HG03558 (cell line): ENCODE measurements around the gene METTL9.
"Not testable (repeated sequence)": the region's sequence is repeated elsewhere in the genome, so short reads cannot be mapped to it uniquely, and the experiment has no call there.

Experiments
- ATAC-seq: cut with Tn5 transposase; IDR thresholded peaks from one replicate; pipeline ENCODE4 v1.9.1; 2021; ENCODE audit warnings: moderate number of reproducible peaks; ENCODE audit not compliant: unreplicated experiment; ENCODE audit errors: extremely low read depth

METTL9 gene

DNA sequence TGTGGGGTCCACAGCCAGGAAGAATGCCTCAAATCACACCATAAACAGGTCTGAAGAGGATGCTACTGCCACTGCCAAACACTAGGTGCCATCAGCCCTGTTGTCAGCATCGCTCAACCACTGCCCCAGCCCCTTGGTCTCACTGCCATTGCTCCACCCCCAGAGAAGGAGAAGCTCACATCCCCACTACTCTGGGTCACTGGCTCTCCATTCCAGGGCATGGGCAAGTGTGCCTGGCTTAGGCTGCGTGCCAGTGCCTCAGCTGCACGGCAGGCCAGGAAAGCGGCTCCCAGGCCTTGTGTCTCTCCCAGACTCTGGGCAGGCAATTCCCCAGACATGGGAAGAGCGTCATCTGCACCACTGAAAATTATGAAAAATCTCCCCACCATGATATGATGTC, 54.2 kb downstream of the METTL9 start:
- ATAC-seq: no peak

DNA sequence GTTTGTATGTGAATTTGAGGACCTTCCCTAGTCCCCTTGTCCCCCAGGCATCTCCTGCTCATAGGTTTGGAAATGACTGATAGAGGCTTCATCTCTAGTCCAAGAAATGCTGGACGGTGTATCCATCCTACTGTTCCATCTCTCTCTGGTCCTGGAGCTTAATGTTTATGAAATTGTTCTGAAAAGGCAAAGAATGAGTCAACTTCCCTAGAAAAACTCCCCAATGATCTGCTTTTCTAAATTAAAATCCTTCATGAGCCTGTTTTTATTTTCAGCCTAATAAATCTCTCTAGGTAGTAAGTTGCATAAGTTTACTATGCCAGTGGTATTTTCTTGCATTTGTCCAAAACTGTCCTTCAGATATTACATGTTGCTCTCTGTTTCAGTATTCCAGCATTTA, 55.1 kb downstream of the METTL9 start:
- no peak for ATAC-seq

DNA sequence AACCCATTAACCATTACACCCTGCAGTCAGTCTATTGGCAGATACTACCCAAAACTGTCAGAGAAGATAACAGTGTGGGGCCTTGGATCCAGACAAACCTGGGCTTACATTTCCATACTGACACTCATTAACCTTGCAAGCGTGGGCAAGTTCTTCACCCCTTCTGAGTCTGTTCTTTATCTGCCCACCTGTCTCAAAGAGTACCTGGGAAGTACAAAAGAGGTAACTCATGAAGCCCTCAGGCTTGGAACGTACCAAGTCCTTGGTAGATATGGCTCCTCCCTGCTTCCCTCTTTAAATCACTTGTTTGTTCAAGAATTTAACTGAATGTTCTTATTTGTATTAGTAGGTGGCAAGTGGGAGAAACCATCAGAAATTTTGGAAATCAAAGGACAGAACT, 55.5 kb downstream of the METTL9 start:
- no peak for ATAC-seq

DNA sequence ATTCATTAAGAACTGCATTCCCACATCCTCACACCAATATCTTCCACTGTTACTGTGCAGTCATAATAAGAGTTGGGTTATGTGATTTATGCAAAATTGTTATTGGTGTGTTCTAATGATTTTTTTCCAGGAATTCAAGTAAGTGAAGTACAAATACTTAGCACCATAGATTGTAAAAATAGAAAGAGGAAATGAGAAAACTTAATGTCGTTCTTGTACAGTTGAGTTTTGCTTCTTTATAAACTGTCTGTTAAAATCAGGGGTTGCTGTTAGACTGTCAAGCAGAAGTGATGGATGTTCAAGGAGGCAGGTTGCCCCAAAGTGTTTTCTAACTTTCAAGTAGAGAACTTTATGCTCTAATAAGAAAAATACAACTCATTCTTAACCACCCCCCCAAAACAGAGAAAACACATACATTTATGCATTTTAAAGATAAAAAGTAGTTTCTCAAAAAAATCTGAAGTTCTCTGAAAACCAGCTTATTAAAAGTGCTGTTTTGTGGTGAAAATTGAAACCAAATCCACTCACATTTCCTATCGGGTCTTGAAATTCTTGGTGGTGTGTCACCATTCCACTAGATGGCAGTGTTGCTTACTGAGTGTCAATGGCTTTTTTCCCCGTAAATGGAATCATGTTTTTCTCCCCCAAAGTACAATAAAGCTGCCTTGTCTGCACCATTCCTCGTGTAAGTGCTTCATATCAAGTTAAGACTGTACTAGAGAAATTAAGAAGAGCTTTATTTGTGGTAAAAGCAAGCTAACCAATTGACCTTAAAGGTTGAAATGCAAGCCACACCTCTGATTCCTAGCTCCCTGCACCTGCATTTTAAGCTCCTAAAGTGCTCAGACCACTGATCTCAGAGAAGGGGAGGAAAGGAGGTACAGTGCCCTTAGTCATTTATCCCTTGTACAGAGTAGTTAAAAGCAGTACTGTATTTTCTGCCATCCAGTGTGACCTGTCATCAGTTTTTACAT, 57.7 kb downstream of the METTL9 start:
- no peak for ATAC-seq

DNA sequence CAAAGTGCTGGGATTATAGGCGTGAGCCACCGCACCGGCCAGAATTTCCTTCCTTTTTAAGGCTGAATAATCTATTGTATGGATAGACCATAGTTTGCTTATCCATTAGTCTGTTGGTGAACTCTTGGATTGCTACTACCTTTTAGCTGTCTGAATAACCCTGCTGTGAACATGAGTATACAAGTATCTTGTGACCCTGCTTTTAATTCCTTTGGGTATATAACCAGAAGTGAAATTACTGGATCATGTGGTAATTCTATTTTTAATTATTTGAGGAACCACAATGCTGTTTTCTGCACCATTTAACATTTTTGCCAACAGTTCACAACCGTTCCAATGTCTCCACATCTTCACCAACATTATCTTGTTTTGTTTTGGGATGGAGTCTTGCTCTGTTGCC, 59.7 kb downstream of the METTL9 start:
- no peak for ATAC-seq

DNA sequence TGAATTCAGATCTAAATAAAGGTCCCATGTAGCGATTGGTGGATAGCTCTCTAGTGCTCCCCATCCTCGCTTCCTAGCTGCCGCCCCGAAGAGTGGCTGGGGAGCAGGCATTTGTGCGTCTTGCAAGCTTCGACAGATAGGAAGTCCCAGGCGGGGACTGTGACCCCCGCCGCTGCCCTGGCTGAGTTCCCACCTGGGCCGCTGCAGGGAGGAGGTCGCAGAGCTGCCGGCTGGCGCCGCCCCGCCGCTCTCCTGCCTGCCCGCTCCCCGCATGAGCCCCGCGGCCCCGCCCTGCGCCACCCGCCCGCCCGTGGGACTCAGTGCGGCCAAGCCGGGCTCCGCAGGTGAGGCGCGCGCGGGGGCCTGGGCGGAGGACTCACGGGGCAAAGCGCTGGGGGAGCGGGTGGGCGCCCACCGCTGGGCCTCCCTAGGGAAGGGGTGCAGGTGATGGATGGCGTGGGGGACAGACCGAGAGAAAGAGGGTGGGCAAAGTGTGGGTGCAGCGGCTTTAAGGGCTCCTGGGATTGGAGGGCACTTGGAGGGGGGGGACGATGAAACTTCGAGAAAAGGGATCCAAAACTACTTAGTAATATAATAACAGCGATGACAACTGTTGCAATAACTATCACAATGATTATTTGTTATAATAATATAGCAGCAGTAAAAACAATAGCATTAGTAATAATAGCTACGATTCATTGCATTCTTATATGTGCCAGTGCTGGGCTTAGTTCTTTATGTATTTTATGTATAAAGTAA, 64.7 kb downstream of the METTL9 start, which contains the start of gene OTOA:
Gene OTOA (plus strand): TSS at position 80 of the 759 bp plus-strand sequence. CDS start 14,547 bp downstream, outside the sequence.
- ATAC-seq: no peak

DNA sequence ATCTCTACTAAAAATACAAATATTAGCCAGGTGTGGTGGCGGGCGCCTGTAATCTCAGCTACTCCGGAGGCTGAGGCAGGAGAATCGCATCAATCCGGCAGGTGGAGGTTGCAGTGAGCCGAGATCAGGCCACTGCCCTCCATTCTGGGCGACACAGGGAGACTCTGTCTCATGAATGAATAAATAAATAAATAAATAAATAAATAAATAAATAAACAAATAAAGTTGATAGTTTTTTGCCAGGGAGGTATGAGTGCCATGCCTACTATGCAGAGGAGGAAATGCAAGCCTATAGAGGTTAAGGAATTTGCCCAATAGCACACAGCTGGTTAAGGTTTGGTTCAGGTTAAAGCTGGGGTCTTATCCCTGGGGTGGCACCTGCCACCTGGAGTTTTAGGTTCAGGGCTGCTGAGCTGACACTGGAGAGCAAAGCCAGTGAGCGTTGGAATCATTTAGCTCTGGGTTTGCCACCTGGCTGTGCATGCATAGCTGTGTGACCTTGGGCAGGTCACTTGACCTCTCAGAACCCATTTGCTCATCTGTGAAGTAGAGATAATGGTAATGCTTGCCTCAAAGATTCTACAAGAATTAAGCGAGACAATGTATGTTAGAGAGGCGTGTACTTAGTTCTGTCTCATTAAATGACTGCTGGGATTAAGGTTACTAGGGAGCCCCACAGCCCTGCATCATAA, 65.6 kb downstream of the METTL9 start:
- no peak for ATAC-seq

DNA sequence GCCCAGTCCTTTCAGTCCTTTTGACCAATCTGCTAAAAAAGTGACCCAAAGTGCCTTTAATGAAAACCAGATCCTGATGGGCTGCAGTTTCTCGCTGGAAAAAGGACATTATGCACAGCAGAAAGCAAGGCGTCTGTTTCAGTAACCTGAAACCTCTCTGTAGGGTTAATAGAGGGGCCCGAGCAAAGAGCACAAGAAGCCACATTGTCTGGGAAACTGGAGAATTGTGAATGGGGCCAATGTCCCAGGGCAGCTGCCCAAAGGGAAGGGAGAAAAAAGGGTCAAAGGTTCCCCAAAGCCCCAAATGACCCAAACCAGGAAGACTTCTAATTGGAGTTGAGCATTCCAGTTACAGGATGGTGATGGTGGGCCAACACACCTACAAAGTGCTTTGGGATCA, 67.4 kb downstream of the METTL9 start:
- ATAC-seq: no peak

DNA sequence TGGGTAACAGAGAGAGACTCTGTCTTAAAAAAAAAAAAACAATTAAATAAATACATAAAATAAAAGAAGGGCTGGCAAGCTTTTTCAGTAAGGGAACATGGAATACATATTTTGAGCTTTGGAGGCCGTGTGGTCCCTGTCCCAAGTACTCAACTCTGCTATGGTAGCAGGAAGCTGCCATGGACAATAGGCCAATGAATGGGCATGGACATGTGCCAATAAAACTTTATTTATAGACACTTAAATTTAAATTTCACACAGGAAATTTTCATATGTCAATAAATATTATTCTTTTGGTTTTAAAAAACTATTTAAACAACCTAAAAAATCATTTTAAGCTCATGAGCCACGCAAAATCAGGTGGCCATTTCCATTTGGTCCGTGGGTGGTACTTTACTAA, 68.2 kb downstream of the METTL9 start:
- no peak for ATAC-seq

DNA sequence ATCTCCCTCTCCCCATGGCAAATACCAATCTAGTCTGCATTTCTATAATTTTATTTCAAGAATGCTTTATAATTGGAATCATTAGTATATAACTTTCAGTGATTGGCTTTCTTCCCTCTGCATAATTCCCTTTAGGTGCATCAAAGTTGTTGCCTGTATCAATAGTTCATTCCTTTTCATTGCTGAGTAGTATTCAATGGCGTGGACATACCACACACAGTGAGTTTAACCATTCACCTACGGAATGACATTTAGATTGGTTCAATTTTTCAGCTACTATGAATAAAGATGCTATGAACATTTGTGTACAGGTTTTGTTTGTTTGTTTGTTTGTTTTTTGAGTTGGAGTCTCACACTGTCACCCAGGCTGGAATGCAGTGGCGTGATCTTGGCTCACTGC, 74.1 kb downstream of the METTL9 start:
- ATAC-seq: no peak

DNA sequence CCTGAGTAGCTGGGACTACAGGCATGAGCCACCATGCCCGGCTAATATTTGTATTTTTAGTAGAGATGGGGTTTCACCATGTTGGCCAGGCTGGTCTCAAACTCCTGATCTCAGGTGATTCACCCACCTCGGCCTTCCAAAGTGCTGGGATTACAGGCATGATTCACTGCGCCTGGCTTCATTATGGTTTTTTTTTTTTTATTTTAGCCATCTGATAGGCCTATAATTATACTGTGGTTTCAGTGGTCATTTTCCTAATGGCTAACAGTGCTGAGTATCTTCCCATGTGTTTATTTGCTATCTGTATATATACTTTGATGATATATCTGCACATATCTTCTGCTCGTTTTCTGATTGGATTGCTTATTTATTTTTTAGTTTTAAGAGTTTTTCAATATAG, 75.1 kb downstream of the METTL9 start:
- ATAC-seq: not testable (repeated sequence)

DNA sequence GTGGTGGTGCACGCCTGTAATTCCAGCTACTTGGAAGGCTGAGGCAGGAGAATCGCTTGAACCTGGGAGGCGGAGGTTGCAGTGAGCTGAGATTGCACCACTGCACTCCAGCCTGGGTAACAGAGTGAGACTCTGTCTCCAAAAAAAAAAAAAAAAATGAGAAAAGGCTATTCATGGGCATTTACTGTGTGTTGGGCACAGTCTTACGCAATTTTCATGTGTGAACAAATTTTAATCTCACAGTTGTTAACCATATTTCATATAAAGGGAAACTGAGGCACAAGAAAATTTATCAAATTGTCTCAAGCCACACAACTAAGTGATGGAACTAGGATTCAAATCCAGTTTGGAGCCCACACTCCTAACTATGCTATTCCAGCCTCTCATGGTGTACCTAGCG, 81.3 kb downstream of the METTL9 start:
- ATAC-seq: not testable (repeated sequence)

DNA sequence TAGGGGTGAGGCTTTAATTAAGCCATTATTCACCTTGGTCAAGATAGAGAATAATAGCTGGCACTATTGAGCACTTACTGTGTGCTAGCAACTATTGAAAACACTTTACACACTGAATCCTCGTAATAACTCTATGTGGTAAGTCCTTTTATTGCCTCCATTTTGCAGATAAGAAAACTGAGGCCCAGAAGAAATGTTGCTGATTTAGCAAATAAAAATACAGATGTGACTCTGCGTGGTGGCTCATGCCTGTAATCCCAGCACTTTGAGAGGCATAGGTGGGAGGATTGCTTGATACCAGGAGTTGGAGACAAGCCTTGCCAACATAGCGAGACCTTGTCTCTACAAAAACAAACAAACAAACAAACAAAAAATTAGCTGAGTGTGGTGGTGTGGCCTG, 83.8 kb downstream of the METTL9 start:
- no peak for ATAC-seq

DNA sequence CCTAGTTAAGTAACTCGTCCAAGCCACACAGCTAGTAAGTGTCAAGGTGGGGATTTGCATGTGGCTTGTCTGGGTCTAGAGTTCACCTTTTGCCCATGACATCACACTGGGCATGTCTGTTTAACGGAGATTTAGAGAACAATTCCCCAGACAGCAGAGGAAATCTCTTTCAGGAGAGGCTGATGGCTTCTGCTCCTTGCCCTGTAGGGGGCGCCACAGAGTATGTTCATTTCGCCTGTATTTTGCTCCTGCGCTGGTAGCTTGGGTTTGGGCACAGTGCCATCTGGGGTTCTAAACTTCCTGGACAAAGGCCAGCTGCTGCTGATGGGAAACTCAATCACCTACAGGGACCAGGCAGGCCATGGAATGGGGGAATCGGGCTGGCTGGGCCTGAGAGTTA, 84.8 kb downstream of the METTL9 start:
- no peak for ATAC-seq

DNA sequence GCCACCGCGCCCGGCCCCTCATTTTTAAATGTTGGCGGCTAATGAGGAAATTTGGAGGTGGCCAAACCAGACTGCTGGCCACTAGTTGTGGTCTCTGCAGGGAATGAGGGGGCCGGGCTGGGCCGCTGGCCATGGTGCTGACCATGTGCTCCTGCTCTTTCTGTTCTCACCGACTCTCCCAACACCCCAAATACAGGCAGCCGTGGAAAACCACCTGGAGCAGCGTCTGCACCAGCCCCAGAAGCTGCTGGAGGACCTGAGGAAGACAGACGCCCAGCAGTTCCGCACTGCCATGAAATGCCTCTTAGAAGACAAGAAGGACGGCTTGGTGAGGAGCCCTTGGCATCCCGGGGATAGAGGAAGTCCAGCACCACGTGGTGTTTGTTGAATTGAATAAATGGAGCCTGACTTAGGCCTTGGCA, 85.7 kb downstream of the METTL9 start:
- ATAC-seq: no peak

DNA sequence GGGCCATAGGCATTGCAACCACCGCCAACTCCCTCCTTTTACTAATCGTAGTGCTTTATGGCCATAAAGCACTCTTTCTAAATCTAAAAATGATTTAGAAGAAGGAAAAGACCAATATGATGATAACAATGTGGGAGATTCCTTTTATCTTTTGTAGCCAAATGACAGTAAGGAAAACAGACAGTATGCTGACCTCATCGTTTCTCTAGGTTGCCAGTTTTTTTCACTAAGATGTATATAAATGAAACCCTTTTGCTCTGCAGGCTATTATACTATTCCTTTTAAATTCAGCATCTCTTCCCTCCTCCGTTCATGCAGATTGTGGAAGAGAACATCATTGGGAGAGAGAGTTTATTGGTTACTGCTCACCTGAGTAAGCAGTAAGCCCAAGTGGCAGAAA, 89.7 kb downstream of the METTL9 start:
- ATAC-seq: no peak

DNA sequence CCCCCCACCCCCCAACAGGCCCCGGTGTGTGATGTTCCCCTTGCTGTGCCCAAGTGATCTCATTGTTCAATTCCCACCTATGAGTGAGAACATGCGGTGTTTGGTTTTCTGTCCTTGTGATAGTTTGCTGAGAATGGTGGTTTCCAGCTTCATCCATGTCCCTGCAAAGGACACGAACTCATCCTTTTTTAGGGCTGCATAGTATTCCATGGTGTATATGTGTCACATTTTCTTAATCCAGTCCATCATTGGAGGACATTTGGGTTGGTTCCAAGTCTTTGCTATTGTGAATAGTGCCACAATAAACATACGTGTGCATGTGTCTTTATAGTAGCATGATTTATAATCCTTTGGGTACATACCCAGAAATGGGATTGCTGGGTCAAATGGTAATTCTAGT, 91.6 kb downstream of the METTL9 start:
- not testable (repeated sequence) for ATAC-seq

DNA sequence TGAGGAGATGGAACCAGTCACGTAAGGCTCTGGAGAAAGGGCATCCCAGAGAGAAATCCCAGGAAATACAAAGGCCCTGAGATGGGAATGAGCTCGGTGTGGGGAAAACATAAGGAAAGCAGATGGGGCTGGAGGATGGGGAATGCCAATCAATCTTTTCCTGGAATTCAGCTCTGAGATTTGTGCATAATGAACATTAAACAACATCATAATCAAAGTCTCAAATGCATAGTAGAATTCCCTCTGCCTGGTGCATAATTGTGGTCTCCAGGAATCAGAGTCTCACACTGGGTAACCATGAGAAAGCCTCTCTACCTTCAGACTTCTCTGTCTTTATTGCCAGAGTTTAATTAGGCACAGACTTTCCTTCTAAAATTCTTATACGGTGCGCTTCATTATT, 95.2 kb downstream of the METTL9 start:
- no peak for ATAC-seq

DNA sequence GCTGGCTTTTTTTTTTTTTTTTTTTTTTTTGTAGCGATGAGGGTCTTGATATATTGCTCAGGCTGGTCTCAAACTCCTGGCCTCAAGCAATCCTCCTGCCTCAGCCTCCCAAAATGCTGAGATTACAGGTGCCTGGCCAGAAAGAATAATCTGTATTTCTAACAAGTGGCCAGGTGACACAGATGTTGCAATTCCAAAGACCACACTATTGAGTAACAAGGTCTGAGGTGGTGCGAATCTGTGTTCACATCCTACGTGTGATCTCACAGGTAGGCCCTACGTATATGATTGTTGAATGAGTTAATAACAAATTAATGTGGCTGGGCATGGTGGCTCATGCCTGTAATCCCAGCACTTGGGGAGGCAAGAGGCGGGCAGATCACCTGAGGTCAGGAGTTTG, 97.7 kb downstream of the METTL9 start:
- ATAC-seq: no peak

DNA sequence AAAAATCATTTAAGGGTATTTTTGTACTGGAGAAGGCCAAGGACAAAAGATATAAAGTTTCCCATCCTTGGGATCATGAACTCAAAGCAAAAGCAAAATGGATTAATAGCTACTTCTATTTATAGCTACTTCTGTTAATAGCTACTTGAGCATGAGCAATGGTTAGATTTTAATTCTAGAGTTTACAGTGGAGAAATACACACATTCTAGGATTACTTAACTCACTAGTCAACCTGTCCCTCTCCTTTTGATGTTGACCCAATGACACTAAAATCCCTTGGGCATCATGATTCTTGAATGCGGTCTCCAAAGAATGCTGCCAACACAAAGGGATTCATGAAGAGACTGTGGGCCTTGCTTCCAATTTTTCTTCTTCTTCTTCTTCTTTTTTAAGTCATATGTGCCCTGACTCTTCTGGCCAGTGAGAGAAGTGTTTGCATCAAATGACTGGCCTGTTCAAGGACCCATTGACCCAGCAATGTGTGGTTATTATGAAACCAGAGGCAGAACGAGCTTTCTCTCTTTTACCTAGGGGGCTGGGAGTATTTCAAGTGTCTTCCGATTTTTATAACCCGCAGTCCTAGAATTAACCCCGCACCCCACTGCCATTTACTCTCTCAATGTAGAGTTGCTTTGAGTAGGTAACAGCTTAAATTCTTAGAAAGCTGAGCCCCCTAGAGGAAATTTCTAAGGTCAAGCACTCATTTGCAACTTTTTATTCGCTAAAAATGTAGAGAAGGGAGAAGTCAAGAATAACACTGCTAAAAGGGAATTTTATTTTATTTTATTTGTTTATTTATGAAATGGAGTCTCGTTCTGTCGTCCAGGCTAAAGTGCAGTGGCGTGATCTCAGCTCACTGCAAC, 99.0 kb downstream of the METTL9 start:
- no peak for ATAC-seq
